HEK293T (cell line): Measurements from ENCODE around the gene MLH3.

Source experiments
- CTCF ChIA-PET: fragments of 350-600 bp; formaldehyde crosslinking; extraction: SDS; loops from one replicate; lab custom pipeline; 2021; ENCODE audit warnings: antibody characterized with exemption, inconsistent platforms; lab: Yijun Ruan, JAX
- POLR2A ChIA-PET: fragments of 350-600 bp; formaldehyde crosslinking; extraction: SDS; loops from one replicate; lab custom pipeline; 2020; ENCODE audit warnings: antibody characterized with exemption, inconsistent platforms; lab: Yijun Ruan, JAX
- DNase-seq: peaks from one replicate; pipeline ENCODE4 v3.0.0; 2012; ENCODE audit warnings: mixed read lengths; ENCODE audit errors: extremely low spot score
- ARNT ChIP-seq: fragments of 450-650 bp; IDR thresholded peaks from 2 replicates; pipeline ENCODE4 v1.6.1; 2017; ENCODE audit warnings: mild to moderate bottlenecking
- BHLHE40 ChIP-seq: fragments of 450-650 bp; IDR thresholded peaks from 2 replicates; pipeline ENCODE4 v1.6.1; 2016; ENCODE audit warnings: mild to moderate bottlenecking, moderate library complexity, borderline replicate concordance
- CTBP1 ChIP-seq: fragments of 450-650 bp; IDR thresholded peaks from 2 replicates; pipeline ENCODE4 v1.6.1; 2016; ENCODE audit warnings: borderline replicate concordance
- ELF4 ChIP-seq: fragments of 450-650 bp; IDR thresholded peaks from 2 replicates; pipeline ENCODE4 v1.6.1; 2017; ENCODE audit warnings: antibody characterized with exemption
- FOXA1 ChIP-seq: fragments of 450-650 bp; IDR thresholded peaks from 2 replicates; pipeline ENCODE4 v1.6.1; 2016; ENCODE audit warnings: mild to moderate bottlenecking
- FOXK2 ChIP-seq: fragments of 450-650 bp; IDR thresholded peaks from 2 replicates; pipeline ENCODE4 v1.6.1; 2016; ENCODE audit warnings: mild to moderate bottlenecking
- FOXM1 ChIP-seq: fragments of 450-650 bp; IDR thresholded peaks from 2 replicates; pipeline ENCODE4 v1.6.1; 2017; ENCODE audit warnings: mild to moderate bottlenecking, borderline replicate concordance
- HDGF ChIP-seq: fragments of 450-650 bp; IDR thresholded peaks from 2 replicates; pipeline ENCODE4 v1.6.1; 2017; ENCODE audit warnings: antibody characterized with exemption, borderline replicate concordance
- L3MBTL2 ChIP-seq: fragments of 450-650 bp; conservative IDR thresholded peaks from 2 replicates; pipeline ENCODE4 v1.6.1; 2016; ENCODE audit warnings: mild to moderate bottlenecking
- LEF1 ChIP-seq: fragments of 450-650 bp; IDR thresholded peaks from 2 replicates; pipeline ENCODE4 v1.6.1; 2017; ENCODE audit warnings: mild to moderate bottlenecking, borderline replicate concordance
- NFRKB ChIP-seq: fragments of 450-650 bp; IDR thresholded peaks from 2 replicates; pipeline ENCODE4 v1.6.1; 2016; ENCODE audit warnings: mild to moderate bottlenecking, moderate library complexity
- SP1 ChIP-seq: fragments of 450-650 bp; IDR thresholded peaks from 2 replicates; pipeline ENCODE4 v1.6.1; 2017
- SUZ12 ChIP-seq: fragments of 450-650 bp; IDR thresholded peaks from 2 replicates; pipeline ENCODE4 v1.6.1; 2016; ENCODE audit warnings: mild to moderate bottlenecking
- TARDBP ChIP-seq: fragments of 450-650 bp; IDR thresholded peaks from 2 replicates; pipeline ENCODE4 v1.6.1; 2016
- ZNF384 ChIP-seq: fragments of 450-650 bp; IDR thresholded peaks from 2 replicates; pipeline ENCODE4 v1.6.1; 2016
- TF ChIP-seq, protein P1 (sequence below): fragments of 450-650 bp; IDR thresholded peaks from 2 replicates; pipeline ENCODE4 v1.6.1; 2016

The MLH3 gene

DNA sequence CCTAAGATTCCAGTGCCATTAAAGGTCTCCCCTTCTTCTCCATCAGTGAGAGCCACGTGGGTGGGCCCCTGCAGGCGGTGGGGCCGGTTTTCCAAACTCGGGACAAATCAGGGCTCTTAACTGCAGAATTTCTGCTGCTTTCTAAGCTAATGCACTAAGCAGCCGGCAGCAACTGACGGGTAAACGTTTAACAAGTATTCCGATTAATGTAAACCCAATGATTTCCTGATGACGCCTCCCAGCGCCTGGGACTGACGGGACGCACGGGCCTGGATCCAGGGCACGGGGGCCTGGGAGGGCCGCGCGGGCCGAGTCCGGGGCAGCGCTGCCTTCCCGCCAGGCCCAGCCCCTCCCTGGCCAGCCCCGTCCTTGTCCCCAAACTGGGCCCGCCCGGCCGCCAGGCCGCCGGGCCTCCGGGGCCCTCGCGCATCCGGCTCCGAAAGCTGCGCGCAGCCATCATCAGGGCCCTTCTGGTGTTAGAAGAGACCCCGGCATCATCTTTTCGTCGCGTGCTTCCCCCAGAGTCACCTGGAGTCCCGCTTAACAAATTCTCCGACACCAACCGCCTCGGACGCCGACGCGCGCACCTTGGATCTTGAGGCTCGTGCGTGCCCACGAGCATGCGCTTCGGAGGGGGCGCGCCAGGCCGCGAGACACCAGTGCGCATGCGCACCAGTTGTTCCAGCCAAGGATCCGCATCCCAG, at the start of gene MLH3:
TSS of gene MLH3 (minus strand) at position 616 of the 704 bp plus-strand sequence. CDS start 1,812 bp downstream, outside the sequence.
- TF ChIP-seq TARDBP (no peak), BHLHE40 (no peak), FOXM1 (no peak), ZNF384 (no peak)
- DNase-seq: no peak
- POLR2A ChIA-PET: interaction anchor here (3.7 kb wide), 1 partner anchor 13 kb away, joined by 14 read pairs; the partner anchor contains the start of gene ACYP1
- CTCF ChIA-PET: interaction anchor here (0.6 kb wide), 1 partner anchor 293 kb away, joined by 8 read pairs; no protein-coding TSS in a partner anchor

DNA sequence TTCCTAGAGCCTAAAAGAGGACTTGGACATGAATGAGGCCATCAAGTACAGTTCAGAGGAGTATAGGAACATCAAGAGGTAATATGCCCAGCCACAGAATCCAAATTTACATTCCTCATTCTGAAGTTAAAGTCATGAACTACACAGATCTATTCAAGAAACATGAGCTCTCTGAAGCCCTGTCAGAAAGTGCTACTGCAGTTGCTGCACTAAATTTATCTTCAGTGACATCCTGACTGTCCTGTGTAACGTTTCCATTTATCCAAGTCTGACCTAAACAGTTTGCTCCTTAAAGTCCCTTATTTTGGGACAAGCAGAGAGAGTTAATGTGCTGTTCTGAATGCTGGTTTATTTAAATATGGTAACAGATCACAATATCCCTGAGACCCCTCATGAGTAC, 47.4 kb upstream of the MLH3 start:
- CTCF ChIA-PET: no interaction called here
- no peak for TF ChIP-seq HDGF
- no peak for TF ChIP-seq ELF4
- TF ChIP-seq SUZ12: no peak
- TF ChIP-seq FOXM1: no peak
- TF ChIP-seq CTBP1: no peak
- TF ChIP-seq TARDBP: no peak
- DNase-seq: no peak
- POLR2A ChIA-PET: no interaction called here

DNA sequence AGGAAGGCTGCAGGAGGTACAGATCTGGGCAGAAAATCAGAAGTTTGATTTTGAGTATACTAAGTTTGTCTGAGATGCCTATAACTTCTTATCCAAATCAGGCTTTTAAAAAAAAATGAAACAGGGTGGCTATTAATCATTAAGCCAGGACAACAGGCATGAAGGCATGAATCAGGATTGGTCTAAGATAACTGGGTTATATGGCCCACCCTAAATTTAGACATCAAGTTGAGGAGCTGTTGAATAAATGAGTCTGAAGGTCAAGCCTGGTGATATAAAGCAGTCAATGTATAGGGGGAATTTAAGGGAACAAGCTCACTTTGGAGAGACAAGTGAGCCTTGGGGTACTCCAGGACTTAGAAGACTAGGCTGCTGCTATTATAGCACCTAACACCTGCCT, 46.9 kb upstream of the MLH3 start:
- ChIA-PET POLR2A (no interaction called here), CTCF (no interaction called here)
- no peak for DNase-seq

DNA sequence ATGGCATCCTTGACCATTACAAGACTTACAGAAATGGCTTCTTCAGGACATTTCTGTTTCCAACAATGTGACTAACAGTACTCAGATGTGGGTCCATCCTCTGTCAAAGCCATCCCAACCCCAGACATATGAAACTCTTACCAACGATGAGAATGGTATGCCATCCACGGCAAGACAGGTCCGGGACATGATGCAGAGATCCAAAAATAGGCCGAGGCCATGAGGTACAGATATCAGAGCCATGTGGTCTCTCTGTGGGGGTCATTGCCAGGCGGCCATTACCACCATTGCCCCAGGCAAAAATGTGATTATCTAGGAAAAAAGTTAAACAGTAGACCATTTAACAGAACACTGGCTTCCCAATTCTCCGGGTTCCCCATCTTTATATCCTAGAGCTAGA, 45.7 kb upstream of the MLH3 start:
- TF ChIP-seq SUZ12: no peak
- TF ChIP-seq CTBP1: no peak
- no peak for TF ChIP-seq ARNT
- no peak for TF ChIP-seq LEF1
- no peak for TF ChIP-seq L3MBTL2
- no peak for TF ChIP-seq ELF4
- TF ChIP-seq FOXK2: no peak
- TF ChIP-seq HDGF: no peak
- TF ChIP-seq, protein P1, sequence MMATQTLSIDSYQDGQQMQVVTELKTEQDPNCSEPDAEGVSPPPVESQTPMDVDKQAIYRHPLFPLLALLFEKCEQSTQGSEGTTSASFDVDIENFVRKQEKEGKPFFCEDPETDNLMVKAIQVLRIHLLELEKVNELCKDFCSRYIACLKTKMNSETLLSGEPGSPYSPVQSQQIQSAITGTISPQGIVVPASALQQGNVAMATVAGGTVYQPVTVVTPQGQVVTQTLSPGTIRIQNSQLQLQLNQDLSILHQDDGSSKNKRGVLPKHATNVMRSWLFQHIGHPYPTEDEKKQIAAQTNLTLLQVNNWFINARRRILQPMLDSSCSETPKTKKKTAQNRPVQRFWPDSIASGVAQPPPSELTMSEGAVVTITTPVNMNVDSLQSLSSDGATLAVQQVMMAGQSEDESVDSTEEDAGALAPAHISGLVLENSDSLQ: no peak
- no peak for TF ChIP-seq TARDBP
- no peak for TF ChIP-seq FOXM1
- no peak for TF ChIP-seq NFRKB
- TF ChIP-seq FOXA1: no peak
- no peak for TF ChIP-seq BHLHE40
- no peak for TF ChIP-seq ZNF384
- TF ChIP-seq SP1: no peak
- no peak for DNase-seq
- POLR2A ChIA-PET: no interaction called here
- CTCF ChIA-PET: interaction anchor here (1.0 kb wide), 1 partner anchor 8 kb away, joined by 4 read pairs; no protein-coding TSS in a partner anchor

More for the DNA sequence above, 46.9 kb upstream of the MLH3 start:
- no peak for TF ChIP-seq FOXM1

DNA sequence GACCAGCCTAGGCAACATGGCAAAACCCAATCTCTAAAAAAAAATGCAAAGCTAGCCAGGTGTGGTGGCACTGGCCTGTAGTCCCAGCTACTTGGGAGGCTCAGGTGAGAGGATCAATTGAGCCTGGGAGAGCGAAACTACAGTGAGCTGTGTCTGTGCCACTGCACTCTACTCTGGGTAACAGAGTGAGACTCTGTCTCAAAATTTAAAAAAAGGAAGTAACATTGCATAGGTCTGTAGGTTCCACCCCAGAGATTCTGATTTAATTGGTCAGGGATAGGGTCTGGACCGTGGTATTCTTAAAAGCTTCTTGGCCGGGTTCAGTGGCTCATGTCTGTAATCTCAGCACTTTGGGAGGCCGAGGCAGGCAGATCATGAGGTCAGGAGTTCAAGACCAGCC, 44.4 kb upstream of the MLH3 start:
- ChIA-PET POLR2A (no interaction called here), CTCF (interaction anchor here (0.6 kb wide), 1 partner anchor 217 kb away, joined by 6 read pairs; no protein-coding TSS in a partner anchor)
- no peak for DNase-seq
- TF ChIP-seq BHLHE40 (no peak), TARDBP (no peak), NFRKB (no peak), HDGF (no peak), ZNF384 (no peak), SUZ12 (no peak), FOXK2 (no peak), L3MBTL2 (no peak), ELF4 (no peak), FOXA1 (no peak), SP1 (no peak), FOXM1 (no peak), LEF1 (no peak), ARNT (no peak), CTBP1 (no peak)
- TF ChIP-seq, protein P1: no peak

DNA sequence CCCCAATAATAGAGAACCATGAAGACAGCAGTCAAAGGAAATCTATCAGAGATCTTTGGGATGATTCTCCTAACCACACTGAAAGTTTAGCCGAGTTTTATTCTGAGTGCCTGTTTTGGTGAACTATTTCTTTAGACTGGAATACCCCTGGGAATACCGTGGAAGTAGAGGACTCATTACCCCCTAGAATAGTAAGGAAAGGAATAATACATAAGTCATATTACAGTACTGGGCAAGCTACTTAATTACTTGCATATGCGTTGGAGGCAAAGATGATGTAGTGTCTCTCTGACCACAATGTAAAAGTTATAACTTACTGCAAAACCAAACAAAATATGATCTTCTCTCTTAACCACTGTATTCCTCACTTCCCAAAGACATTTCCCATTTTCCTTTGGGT, 43.6 kb upstream of the MLH3 start:
- DNase-seq: no peak
- CTCF ChIA-PET: no interaction called here
- TF ChIP-seq FOXM1: no peak
- POLR2A ChIA-PET: no interaction called here

DNA sequence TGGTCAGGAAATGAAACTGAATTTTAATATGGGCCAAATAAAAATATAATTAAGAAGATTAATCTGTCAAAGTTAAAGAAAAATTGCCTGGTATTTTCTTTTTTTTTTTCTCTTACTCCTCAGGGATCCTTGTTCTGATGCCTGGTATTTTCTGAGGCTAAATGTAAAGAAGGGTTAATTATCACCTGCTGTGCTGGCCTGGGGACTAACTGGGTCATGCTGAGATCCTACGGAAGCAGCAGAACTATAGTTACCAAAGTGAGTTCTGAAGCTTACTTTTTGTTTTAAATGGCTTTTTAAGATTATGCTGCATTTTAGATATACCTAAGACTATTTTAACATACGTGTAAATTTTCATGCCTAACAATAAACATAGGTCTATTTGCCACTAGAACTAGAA, 41.4 kb upstream of the MLH3 start:
- ChIA-PET CTCF (no interaction called here), POLR2A (no interaction called here)
- TF ChIP-seq, protein P1: no peak
- TF ChIP-seq SUZ12 (no peak), ZNF384 (no peak), FOXA1 (no peak), ELF4 (no peak), L3MBTL2 (no peak), FOXK2 (no peak), HDGF (no peak), BHLHE40 (no peak), NFRKB (no peak)
- DNase-seq: no peak
